ENCODE data around the gene RAB11FIP3. TPM values are rescaled to one million over a fixed set of nuclear protein-coding genes. Genes with fewer than 3 reads are reported as not detected.
A peak's percentile ranks its signal among the peaks of the same experiment; 100 is the strongest.

RAB11FIP3 gene
- total and polyA plus RNA-seq, 2 of the 13 experiments (the other 11 are each of a cell fraction or from before 2014, with no cell fraction given) = 34.3 to 57.6 TPM

DNA sequence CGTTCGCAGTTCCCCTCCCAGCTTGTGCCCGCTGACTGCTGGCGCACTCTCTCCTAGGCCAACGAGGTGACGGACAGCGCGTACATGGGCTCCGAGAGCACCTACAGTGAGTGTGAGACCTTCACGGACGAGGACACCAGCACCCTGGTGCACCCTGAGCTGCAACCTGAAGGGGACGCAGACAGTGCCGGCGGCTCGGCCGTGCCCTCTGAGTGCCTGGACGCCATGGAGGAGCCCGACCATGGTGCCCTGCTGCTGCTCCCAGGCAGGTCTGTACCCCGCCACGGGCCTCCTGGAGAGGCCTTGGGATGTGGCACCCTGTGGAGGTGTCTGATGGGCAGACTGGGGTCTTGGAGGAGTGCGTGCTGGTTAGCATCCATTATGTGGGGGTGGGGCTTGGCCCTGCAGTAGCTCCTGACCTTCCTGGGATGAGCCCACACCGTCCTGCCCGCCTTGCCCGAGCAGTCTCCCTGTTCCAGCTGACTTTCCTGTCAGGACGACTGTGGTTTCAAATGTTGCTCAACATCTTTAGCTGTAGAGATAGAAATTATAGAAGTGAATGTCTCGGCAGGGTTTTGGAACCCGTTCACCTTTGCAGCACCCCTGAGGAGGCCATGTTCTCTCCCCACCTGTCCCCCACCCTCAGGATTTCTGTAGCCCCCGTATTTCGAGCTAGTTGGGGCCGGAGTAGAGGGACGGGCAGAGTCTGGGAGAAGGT, 57.2 kb downstream of the RAB11FIP3 start:
- POLR2A ChIA-PET = no interaction called here
- H3K79me2 ChIP-seq (ENCODE audit: insufficient read depth, low read length) = peaks cover 7% of the 10 kb centered on the region
- no peaks in the 10 kb centered on the region for H4K20me1 ChIP-seq (ENCODE audit: insufficient read depth, low read length)
- FAIRE-seq (no peak), DNase-seq (ENCODE audit: low spot score) (no peak), ATAC-seq (no peak; the same call in 2 of the 3 replicates)
- in situ Hi-C loops (cut with HindIII; ENCODE audit: extremely low pct_ligation_motif_present, low pct_unique_long_range_greater_than_20kb) (no loop called here), intact Hi-C loops (cut with micrococcal nuclease; ENCODE audit: unreplicated experiment) (no loop called here)
- H3K27ac ChIP-seq (ENCODE audit: extremely low read length, insufficient read depth, low read length) = no peak overlapping the region
- BruUV-seq (replicated peaks) = no TSS peak
- no peaks in the 10 kb centered on the region for H3K27me3 ChIP-seq (ENCODE audit: control insufficient read depth in 1 of 2, insufficient read depth in 2 of 2, low read length in 2 of 2)
- CTCF ChIA-PET (ENCODE audit: low intra/inter-chr PET ratio, low total read pairs) = no interaction called here
- no peak overlapping the region for H3K4me3 ChIP-seq (replicated peaks in 1 of 3; ENCODE audit: insufficient read depth in 1 of 3, low read depth in 2 of 3, low read length in 3 of 3)
- H3K9me3 ChIP-seq (ENCODE audit: low read length) = no peaks in the 10 kb centered on the region
- H3K36me3 ChIP-seq (replicated peaks in 1 of 2; ENCODE audit: control insufficient read depth in 1 of 2, insufficient read depth in 2 of 2, low read length in 2 of 2) = peaks cover 12 to 49% of the 10 kb centered on the region in 2 experiments; a peak in 4 of 5 replicates
- peaks cover 16% of the 10 kb centered on the region for H3K4me1 ChIP-seq (ENCODE audit: insufficient read depth, low read length)
- H2AFZ ChIP-seq (ENCODE audit: low read length) = no peak overlapping the region
- TF ChIP-seq ZBTB42 (CRISPR knock-in tag; IDR thresholded peaks at IDR 0.05) = no peak
- peak; percentile 72 for TF ChIP-seq AGO2 (optimal IDR thresholded peaks at IDR 0.05; ENCODE audit: low read depth, low read length)
- TF ChIP-seq RBFOX2 (IDR thresholded peaks at IDR 0.05; ENCODE audit: low read depth, low read length) = peak; percentile 52; the same call in 1 of the 2 replicates
- no peak overlapping the region for H3K9ac ChIP-seq (ENCODE audit: insufficient read depth, low read depth, low read length)
- WGBS (ENCODE audit: low lambda C conversion rate) = 95% methylated on average over 19 of the region's 31 CpGs
- no peak overlapping the region for H3K4me2 ChIP-seq (ENCODE audit: low read depth, low read length)

DNA sequence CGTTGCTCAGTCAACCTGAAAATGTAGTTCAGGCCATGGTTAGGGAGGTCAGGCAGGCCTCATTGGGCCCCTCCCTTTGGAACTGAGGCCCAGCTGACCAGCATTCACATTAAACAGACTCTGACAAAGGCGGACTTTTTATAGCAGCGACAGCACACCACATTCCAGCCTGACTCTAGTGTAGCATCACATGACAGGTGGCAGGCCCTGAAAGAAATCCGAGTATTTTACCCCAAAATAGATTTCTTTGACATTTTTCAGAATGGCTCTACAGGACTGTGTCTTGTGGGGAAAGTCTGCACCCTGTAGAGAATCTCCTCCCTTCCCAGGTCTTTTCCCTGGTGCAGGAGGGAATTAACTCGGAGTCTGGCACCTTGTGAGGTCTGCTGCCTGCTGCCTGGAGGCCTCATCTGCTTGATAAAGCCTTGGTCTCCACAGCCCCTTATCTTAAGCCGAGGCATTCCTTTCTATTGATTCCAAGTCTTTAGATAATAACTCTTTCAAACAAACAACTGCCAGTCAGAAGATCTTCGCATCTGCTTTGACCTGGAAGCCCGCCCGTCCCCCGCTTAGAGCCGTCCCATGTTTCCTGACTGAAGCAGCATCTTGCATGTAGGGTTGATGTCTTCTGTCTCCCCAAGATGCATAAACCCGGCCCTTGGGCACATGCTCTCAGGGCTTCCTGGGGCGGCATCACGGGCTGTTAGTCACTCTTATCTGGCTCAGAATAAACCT, 58.1 kb downstream of the RAB11FIP3 start:
- no peak overlapping the region for H3K9ac ChIP-seq (ENCODE audit: insufficient read depth, low read depth, low read length)
- ChIA-PET CTCF (ENCODE audit: low intra/inter-chr PET ratio, low total read pairs) (no interaction called here), POLR2A (interaction anchor here (0.6 kb wide), 1 partner anchor 352 kb away, joined by 3 read pairs; no protein-coding TSS in a partner anchor)
- BruUV-seq (replicated peaks) = no TSS peak
- no peak for FAIRE-seq
- no peak overlapping the region for H3K4me2 ChIP-seq (ENCODE audit: low read depth, low read length)
- 97% methylated on average over 14 of the region's 14 CpGs for WGBS (ENCODE audit: low lambda C conversion rate)
- H3K79me2 ChIP-seq (ENCODE audit: insufficient read depth, low read length) = peaks cover 3% of the 10 kb centered on the region
- no peak overlapping the region for H2AFZ ChIP-seq (ENCODE audit: low read length)
- intact Hi-C loops (cut with micrococcal nuclease; ENCODE audit: unreplicated experiment) (no loop called here), in situ Hi-C loops (cut with HindIII; ENCODE audit: extremely low pct_ligation_motif_present, low pct_unique_long_range_greater_than_20kb) (no loop called here)
- no peak overlapping the region for H3K4me3 ChIP-seq (replicated peaks in 1 of 3; ENCODE audit: insufficient read depth in 1 of 3, low read depth in 2 of 3, low read length in 3 of 3)
- no peak for DNase-seq (ENCODE audit: low spot score)
- no peak overlapping the region for H3K27ac ChIP-seq (ENCODE audit: extremely low read length, insufficient read depth, low read length)
- peaks cover 13 to 52% of the 10 kb centered on the region in 2 experiments; a peak in 4 of 5 replicates for H3K36me3 ChIP-seq (replicated peaks in 1 of 2; ENCODE audit: control insufficient read depth in 1 of 2, insufficient read depth in 2 of 2, low read length in 2 of 2)
- no peaks in the 10 kb centered on the region for H4K20me1 ChIP-seq (ENCODE audit: insufficient read depth, low read length)
- no peaks in the 10 kb centered on the region for H3K27me3 ChIP-seq (ENCODE audit: control insufficient read depth in 1 of 2, insufficient read depth in 2 of 2, low read length in 2 of 2)
- no peaks in the 10 kb centered on the region for H3K9me3 ChIP-seq (ENCODE audit: low read length)
- H3K4me1 ChIP-seq (ENCODE audit: insufficient read depth, low read length) = peaks cover 7% of the 10 kb centered on the region
- ATAC-seq = no peak
- TF ChIP-seq, protein P1, sequence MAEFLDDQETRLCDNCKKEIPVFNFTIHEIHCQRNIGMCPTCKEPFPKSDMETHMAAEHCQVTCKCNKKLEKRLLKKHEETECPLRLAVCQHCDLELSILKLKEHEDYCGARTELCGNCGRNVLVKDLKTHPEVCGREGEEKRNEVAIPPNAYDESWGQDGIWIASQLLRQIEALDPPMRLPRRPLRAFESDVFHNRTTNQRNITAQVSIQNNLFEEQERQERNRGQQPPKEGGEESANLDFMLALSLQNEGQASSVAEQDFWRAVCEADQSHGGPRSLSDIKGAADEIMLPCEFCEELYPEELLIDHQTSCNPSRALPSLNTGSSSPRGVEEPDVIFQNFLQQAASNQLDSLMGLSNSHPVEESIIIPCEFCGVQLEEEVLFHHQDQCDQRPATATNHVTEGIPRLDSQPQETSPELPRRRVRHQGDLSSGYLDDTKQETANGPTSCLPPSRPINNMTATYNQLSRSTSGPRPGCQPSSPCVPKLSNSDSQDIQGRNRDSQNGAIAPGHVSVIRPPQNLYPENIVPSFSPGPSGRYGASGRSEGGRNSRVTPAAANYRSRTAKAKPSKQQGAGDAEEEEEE (CRISPR knock-in tag; IDR thresholded peaks at IDR 0.05; ENCODE audit: borderline replicate concordance) = no peak
- TF ChIP-seq, protein P2, sequence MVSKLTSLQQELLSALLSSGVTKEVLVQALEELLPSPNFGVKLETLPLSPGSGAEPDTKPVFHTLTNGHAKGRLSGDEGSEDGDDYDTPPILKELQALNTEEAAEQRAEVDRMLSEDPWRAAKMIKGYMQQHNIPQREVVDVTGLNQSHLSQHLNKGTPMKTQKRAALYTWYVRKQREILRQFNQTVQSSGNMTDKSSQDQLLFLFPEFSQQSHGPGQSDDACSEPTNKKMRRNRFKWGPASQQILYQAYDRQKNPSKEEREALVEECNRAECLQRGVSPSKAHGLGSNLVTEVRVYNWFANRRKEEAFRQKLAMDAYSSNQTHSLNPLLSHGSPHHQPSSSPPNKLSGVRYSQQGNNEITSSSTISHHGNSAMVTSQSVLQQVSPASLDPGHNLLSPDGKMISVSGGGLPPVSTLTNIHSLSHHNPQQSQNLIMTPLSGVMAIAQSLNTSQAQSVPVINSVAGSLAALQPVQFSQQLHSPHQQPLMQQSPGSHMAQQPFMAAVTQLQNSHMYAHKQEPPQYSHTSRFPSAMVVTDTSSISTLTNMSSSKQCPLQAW (CRISPR knock-in tag; IDR thresholded peaks at IDR 0.05) = no peak
- TF ChIP-seq, protein P3, sequence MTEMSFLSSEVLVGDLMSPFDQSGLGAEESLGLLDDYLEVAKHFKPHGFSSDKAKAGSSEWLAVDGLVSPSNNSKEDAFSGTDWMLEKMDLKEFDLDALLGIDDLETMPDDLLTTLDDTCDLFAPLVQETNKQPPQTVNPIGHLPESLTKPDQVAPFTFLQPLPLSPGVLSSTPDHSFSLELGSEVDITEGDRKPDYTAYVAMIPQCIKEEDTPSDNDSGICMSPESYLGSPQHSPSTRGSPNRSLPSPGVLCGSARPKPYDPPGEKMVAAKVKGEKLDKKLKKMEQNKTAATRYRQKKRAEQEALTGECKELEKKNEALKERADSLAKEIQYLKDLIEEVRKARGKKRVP (CRISPR knock-in tag; IDR thresholded peaks at IDR 0.05) = no peak
- TF ChIP-seq ZNF33A (CRISPR knock-in tag; IDR thresholded peaks at IDR 0.05; ENCODE audit: borderline replicate concordance) (no peak), CHD4 (IDR thresholded peaks at IDR 0.05; ENCODE audit: borderline replicate concordance, low read length) (no peak), ZNF44 (CRISPR knock-in tag; IDR thresholded peaks at IDR 0.05) (no peak)
